Activated CD8-positive, alpha-beta memory T cell treated with anti-CD3 and anti-CD28 coated beads, Interleukin-2, amount 50 U/mL, for 1 hour (primary cell): ENCODE measurements around the gene CTBP2.
"Not testable (repeated sequence)": the region's sequence is repeated elsewhere in the genome, so short reads cannot be mapped to it uniquely, and the experiment has no call there.

Source experiments
- DNase-seq: peaks from one replicate; pipeline ENCODE4 v3.0.0-alpha.2; 2020; ENCODE audit errors: extremely low read depth

Gene CTBP2

GRCh38 chr10:125186431-125187170 is 26.2 kb upstream of the CTBP2 start:
- no peak for DNase-seq

- DNase-seq = not testable (repeated sequence)
Observed at GRCh38 chr10:125179107-125179506, 18.7 kb upstream of the CTBP2 start.

- DNase-seq = no peak
Observed at GRCh38 chr10:125177641-125178640, 17.6 kb upstream of the CTBP2 start.

GRCh38 chr10:125175807-125176206 is 15.4 kb upstream of the CTBP2 start:
- DNase-seq = no peak

GRCh38 chr10:125174360-125174759 is 14.0 kb upstream of the CTBP2 start:
- DNase-seq = no peak

GRCh38 chr10:125172694-125173093 is 12.3 kb upstream of the CTBP2 start:
- DNase-seq = no peak

GRCh38 chr10:125171402-125172306 is 11.3 kb upstream of the CTBP2 start:
- DNase-seq = no peak

GRCh38 chr10:125169915-125170314 is 9.6 kb upstream of the CTBP2 start:
- DNase-seq = no peak

GRCh38 chr10:125169279-125169678 is 8.9 kb upstream of the CTBP2 start:
- no peak for DNase-seq

- DNase-seq = no peak
Observed at GRCh38 chr10:125166658-125167057, 6.3 kb upstream of the CTBP2 start.

GRCh38 chr10:125165584-125166573 is 5.5 kb upstream of the CTBP2 start:
- no peak for DNase-seq

GRCh38 chr10:125164421-125164820 is 4.1 kb upstream of the CTBP2 start:
- DNase-seq = no peak

GRCh38 chr10:125163803-125164202 is 3.4 kb upstream of the CTBP2 start:
- no peak for DNase-seq

GRCh38 chr10:125163312-125163711 is 2.9 kb upstream of the CTBP2 start:
- DNase-seq = not testable (repeated sequence)

- DNase-seq = no peak
Observed at GRCh38 chr10:125162120-125162931, 2.0 kb upstream of the CTBP2 start.

- no peak for DNase-seq
Observed at GRCh38 chr10:125161707-125162119, 1.4 kb upstream of the CTBP2 start.

GRCh38 chr10:125160856-125161706 is 718 bp upstream of the CTBP2 start:
- no peak for DNase-seq

GRCh38 chr10:125159486-125159931 is 854 bp downstream of the CTBP2 start:
- DNase-seq = no peak
